BJ (cell line): ENCODE data around the gene GSE1. TPM values are rescaled to one million over a fixed set of nuclear protein-coding genes. Genes with fewer than 3 reads are reported as not detected.

Experiments used
- CTCF ChIA-PET: fragments of 350-600 bp; formaldehyde crosslinking; extraction: SDS; loops from one replicate; lab custom pipeline; 2021; ENCODE audit warnings: antibody characterized with exemption, inconsistent platforms; lab: Yijun Ruan, JAX
- POLR2A ChIA-PET: fragments of 300-600 bp; sonication (Branson Sonifier 250); formaldehyde crosslinking; extraction: SDS; loops from one replicate; lab custom pipeline; 2021; ENCODE audit warnings: antibody characterized with exemption; lab: Charles Lee
- DNase-seq: peaks from one replicate; pipeline ENCODE4 v3.0.0-alpha.2; 2011; ENCODE audit warnings: low read depth
- H3K27me3 ChIP-seq: 2 replicates; pipeline ENCODE4 v1.6.0; 2011; ENCODE audit warnings: low read length; ENCODE audit not compliant: control insufficient read depth, insufficient read depth
- H3K36me3 ChIP-seq: 2 replicates; pipeline ENCODE4 v1.5.1; 2011; ENCODE audit warnings: low read length; ENCODE audit not compliant: control insufficient read depth, insufficient read depth
- H3K4me3 ChIP-seq: 2 replicates; pipeline ENCODE4 v1.5.1; 2011; ENCODE audit warnings: low read depth, mild to moderate bottlenecking, control low read depth, low read length
- polyA plus RNA-seq: library from polyadenylated mRNA; depleted of rRNA; stranded (reverse); fragments of >200 nt; gene quantifications from 2 replicates; pipeline ENCODE4 v1.2.3, GENCODE V29; 2011
- TF ChIP-seq, protein P1 (sequence below): IDR thresholded peaks from 2 replicates; pipeline ENCODE4 v1.5.1; 2011; ENCODE audit warnings: low read depth, mild to moderate bottlenecking, control low read depth, inconsistent platforms, low read length, moderate library complexity; ENCODE audit not compliant: insufficient read depth

Gene GSE1
- polyA plus RNA-seq, 1 experiment, result 16.2 TPM

DNA sequence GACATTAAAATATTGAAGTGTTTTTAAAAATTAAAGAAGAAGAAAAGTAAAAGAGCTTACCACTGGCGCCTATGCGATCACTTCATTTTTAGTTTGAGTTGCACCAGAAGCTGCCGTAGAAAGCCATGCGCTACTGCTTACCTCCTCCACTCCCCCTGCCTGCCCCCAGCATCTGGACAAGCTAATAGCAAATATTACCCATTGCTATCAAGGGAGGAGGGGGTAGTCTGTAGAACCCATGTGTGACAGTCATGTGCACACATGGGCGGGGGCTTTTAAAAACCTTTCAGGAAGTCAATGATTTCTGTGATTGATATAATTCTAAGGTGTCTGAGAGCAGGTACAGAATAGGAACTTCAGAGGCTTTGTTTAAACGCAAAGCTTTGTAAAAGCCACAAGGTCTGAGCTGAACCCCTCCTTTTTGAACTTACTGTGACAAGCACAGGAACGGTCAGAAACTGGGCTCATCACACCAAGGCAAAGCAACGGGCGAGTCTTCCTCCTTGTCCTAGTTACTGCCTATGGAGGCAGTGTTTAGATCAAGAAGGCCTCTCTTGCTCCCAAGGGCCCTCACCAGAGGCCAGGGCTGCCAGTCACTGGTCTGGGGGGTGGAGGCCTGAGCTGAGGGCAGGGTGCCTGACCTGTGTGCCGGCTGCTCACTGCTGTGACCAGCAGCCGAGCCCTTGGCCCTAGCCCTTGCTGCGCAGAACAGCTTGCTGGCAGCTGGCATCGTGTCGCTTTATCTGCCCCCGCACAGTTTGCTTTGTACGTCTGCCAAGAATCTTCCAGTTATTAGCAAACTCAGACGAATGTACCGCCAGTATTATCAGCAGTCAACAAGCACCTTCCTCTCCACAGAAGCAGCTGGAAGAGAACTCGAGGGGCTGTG is 60.7 kb downstream of the GSE1 start:
- CTCF ChIA-PET, result interaction anchor here (0.6 to 3.5 kb wide), 4 partner anchors 9 to 44 kb away, joined by 3 to 17 read pairs (median 7); no protein-coding TSS in a partner anchor
- POLR2A ChIA-PET, result no interaction called here
- Histone ChIP-seq H3K4me3 (no peak overlapping the region), H3K36me3 (peaks cover 26% of the 10 kb centered on the region), H3K27me3 (no peaks in the 10 kb centered on the region)
- TF ChIP-seq, protein P1, sequence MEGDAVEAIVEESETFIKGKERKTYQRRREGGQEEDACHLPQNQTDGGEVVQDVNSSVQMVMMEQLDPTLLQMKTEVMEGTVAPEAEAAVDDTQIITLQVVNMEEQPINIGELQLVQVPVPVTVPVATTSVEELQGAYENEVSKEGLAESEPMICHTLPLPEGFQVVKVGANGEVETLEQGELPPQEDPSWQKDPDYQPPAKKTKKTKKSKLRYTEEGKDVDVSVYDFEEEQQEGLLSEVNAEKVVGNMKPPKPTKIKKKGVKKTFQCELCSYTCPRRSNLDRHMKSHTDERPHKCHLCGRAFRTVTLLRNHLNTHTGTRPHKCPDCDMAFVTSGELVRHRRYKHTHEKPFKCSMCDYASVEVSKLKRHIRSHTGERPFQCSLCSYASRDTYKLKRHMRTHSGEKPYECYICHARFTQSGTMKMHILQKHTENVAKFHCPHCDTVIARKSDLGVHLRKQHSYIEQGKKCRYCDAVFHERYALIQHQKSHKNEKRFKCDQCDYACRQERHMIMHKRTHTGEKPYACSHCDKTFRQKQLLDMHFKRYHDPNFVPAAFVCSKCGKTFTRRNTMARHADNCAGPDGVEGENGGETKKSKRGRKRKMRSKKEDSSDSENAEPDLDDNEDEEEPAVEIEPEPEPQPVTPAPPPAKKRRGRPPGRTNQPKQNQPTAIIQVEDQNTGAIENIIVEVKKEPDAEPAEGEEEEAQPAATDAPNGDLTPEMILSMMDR, result no peak
- no peak for DNase-seq

DNA sequence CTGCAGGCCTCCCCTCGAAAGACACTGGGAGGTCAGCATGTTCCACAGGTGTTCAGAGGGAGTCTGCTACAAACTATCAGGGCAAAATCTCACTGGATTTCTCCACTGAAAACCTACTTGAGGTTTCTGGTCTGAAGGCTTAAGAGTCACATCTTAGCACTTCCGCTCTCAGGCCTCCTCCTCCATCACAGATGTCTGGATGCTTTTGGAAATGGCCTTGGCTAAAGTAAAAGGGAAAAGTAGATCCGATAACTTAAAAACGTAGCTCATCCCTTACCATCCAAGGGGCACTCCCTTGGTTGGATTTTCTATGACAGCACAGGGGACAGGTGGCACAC is 61.3 kb downstream of the GSE1 start:
- POLR2A ChIA-PET, result no interaction called here
- Histone ChIP-seq H3K36me3 (peaks cover 23% of the 10 kb centered on the region), H3K27me3 (no peaks in the 10 kb centered on the region), H3K4me3 (no peak overlapping the region)
- no peak for DNase-seq
- TF ChIP-seq, protein P1, result no peak
- CTCF ChIA-PET, result interaction anchor here (1.1 to 3.5 kb wide), 3 partner anchors 9 to 44 kb away, joined by 6 to 17 read pairs (median 8); no protein-coding TSS in a partner anchor

DNA sequence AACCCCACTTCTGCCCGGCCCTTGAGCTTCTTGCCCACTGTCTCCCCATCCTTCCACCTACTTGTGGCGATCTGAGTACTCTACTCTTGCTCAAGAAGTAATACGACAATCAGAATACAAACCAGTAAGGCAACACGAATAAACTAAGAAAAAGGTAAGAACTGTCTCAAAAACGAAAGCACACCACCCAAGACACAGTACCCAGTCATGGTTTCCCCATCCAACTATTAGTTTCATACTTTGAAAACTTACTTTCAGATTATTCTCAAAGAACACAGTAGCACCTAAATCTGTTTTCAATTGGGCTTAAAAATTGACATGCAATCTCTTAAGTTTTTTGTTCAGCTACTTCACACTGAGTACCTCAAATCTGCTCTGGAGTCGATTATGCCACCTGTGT is 61.7 kb downstream of the GSE1 start:
- TF ChIP-seq, protein P1, result no peak
- Histone ChIP-seq H3K4me3 (no peak overlapping the region), H3K27me3 (no peaks in the 10 kb centered on the region), H3K36me3 (peaks cover 20% of the 10 kb centered on the region)
- DNase-seq, result no peak
- ChIA-PET POLR2A (no interaction called here), CTCF (interaction anchor here (1.0 to 3.5 kb wide), 6 partner anchors 8 to 41 kb away, joined by 3 to 17 read pairs (median 4); no protein-coding TSS in a partner anchor)

DNA sequence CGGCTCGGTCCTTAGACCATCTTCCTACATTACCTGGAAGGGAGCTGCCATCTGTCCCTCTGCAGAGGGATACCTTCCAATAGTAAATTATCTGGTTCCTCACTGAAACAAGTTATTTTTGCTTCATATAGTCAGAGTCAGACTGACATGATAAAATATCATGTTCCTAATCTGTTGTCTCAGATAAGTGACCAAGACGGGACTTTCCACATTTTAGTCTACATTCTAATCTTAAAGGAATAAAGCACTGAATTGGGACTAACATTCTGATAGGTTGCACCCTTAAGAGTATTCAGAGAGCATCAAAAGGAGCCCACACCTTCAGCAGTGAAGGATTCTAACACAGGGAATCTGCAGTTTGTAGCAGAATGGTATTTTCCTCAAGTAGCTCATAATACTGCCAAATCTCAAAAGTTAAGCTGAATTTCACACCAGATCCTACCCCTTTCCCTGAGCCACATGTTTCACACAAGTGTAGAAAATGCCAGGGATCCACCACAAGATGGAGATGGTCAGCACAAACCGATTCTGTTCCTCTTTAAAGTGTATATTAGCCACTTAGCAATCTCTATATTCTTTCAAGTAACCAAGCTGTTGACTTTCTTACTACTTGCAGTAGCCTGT is 62.2 kb downstream of the GSE1 start:
- TF ChIP-seq, protein P1, result peak; percentile 48
- ChIA-PET CTCF (interaction anchor here (1.0 to 3.5 kb wide), 5 partner anchors 9 to 40 kb away, joined by 3 to 17 read pairs (median 3); no protein-coding TSS in a partner anchor), POLR2A (no interaction called here)
- no peaks in the 10 kb centered on the region for H3K27me3 ChIP-seq
- DNase-seq, result no peak
- peaks cover 20% of the 10 kb centered on the region for H3K36me3 ChIP-seq
- no peak overlapping the region for H3K4me3 ChIP-seq

DNA sequence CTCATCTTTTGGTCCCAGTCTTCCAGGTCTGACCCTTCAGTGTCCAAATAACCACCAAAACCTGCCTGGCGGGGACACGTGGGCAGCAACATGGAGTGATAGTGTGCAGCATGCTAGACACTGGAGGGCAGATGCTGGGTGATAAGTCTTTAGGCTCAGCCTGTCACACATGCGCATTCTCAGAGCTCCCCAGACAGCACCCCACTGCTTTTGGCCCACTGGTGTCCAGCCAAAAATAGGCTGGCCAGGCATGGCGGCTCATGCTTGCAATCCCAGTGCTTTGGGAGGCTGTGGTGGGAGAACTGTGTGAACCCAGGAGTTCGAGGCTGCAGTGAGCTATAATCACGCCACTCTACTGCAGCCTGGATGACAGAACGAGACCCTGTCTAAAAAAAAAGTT is 63.3 kb downstream of the GSE1 start:
- ChIA-PET POLR2A (no interaction called here), CTCF (no interaction called here)
- Histone ChIP-seq H3K36me3 (peaks cover 14% of the 10 kb centered on the region), H3K4me3 (no peak overlapping the region), H3K27me3 (no peaks in the 10 kb centered on the region)
- no peak for DNase-seq
- TF ChIP-seq, protein P1, result no peak
